ENCODE measurements around the gene CPT2. TPM values are rescaled to one million over a fixed set of nuclear protein-coding genes. Genes with fewer than 3 reads are reported as not detected.

Gene CPT2
- polyA plus RNA-seq, 2 donors, result 8.2 to 16.5 TPM

- peak overlapping the region in 1 of 2 donors; percentile 5 for H3K27ac ChIP-seq (ENCODE audit: low read depth in 2 of 2, low read length in 1 of 2)
- no peaks in the 10 kb centered on the region for H3K4me1 ChIP-seq (ENCODE audit: control insufficient read depth in 2 of 2, insufficient read depth in 2 of 2, low read length in 1 of 2)
- H3K9me3 ChIP-seq (ENCODE audit: control insufficient read depth in 2 of 2, insufficient read depth in 1 of 2, low read depth in 1 of 2, low read length in 1 of 2), result no peaks in the 10 kb centered on the region
- no peaks in the 10 kb centered on the region for H3K27me3 ChIP-seq (ENCODE audit: control insufficient read depth in 1 of 2, insufficient read depth in 2 of 2, low read length in 2 of 2)
- WGBS, 2 donors, result 84 to 89% methylated on average over 11 of the region's 11 CpGs
- H3K4me3 ChIP-seq (ENCODE audit: low read depth in 1 of 2, low read length in 2 of 2), result no peak overlapping the region
- peaks cover 2 to 10% of the 10 kb centered on the region in 2 donors for H3K36me3 ChIP-seq (ENCODE audit: control insufficient read depth in 2 of 2, insufficient read depth in 2 of 2, low read length in 1 of 2)
Observed at GRCh38 chr1:53256511-53257453, 60.2 kb downstream of the CPT2 start.

- H3K27ac ChIP-seq (ENCODE audit: low read depth in 2 of 2, low read length in 1 of 2), result no peak overlapping the region
- no peak overlapping the region for H3K4me3 ChIP-seq (ENCODE audit: low read depth in 1 of 2, low read length in 2 of 2)
- H3K9me3 ChIP-seq (ENCODE audit: control insufficient read depth in 2 of 2, insufficient read depth in 1 of 2, low read depth in 1 of 2, low read length in 1 of 2), result no peaks in the 10 kb centered on the region
- H3K4me1 ChIP-seq (ENCODE audit: control insufficient read depth in 2 of 2, insufficient read depth in 2 of 2, low read length in 1 of 2), result no peaks in the 10 kb centered on the region
- H3K27me3 ChIP-seq (ENCODE audit: control insufficient read depth in 1 of 2, insufficient read depth in 2 of 2, low read length in 2 of 2), result no peaks in the 10 kb centered on the region
- 71 to 91% methylated on average over 5 of the region's 5 CpGs for WGBS, 2 donors
- H3K36me3 ChIP-seq (ENCODE audit: control insufficient read depth in 2 of 2, insufficient read depth in 2 of 2, low read length in 1 of 2), result peaks cover 0 to 10% of the 10 kb centered on the region in 2 donors
Observed at GRCh38 chr1:53257454-53258081, 60.9 kb downstream of the CPT2 start.

GRCh38 chr1:53258216-53258615, 61.6 kb downstream of the CPT2 start:
- no peak overlapping the region for H3K27ac ChIP-seq (ENCODE audit: low read depth in 2 of 2, low read length in 1 of 2)
- no peak overlapping the region for H3K4me3 ChIP-seq (ENCODE audit: low read depth in 1 of 2, low read length in 2 of 2)
- H3K27me3 ChIP-seq (ENCODE audit: control insufficient read depth in 1 of 2, insufficient read depth in 2 of 2, low read length in 2 of 2), result no peaks in the 10 kb centered on the region
- H3K4me1 ChIP-seq (ENCODE audit: control insufficient read depth in 2 of 2, insufficient read depth in 2 of 2, low read length in 1 of 2), result no peaks in the 10 kb centered on the region
- no peaks in the 10 kb centered on the region for H3K9me3 ChIP-seq (ENCODE audit: control insufficient read depth in 2 of 2, insufficient read depth in 1 of 2, low read depth in 1 of 2, low read length in 1 of 2)
- peaks cover 0 to 10% of the 10 kb centered on the region in 2 donors for H3K36me3 ChIP-seq (ENCODE audit: control insufficient read depth in 2 of 2, insufficient read depth in 2 of 2, low read length in 1 of 2)
- WGBS, 2 donors, result 40 to 51% methylated on average over 1 of the region's 1 CpG

GRCh38 chr1:53259932-53260331, 63.3 kb downstream of the CPT2 start:
- 94% methylated on average over 2 of the region's 2 CpGs for WGBS, 2 donors

GRCh38 chr1:53260631-53261247, 64.1 kb downstream of the CPT2 start:
- Histone ChIP-seq H3K36me3 (ENCODE audit: control insufficient read depth in 2 of 2, insufficient read depth in 2 of 2, low read length in 1 of 2) (peaks cover 0 to 19% of the 10 kb centered on the region in 2 donors), H3K4me1 (ENCODE audit: control insufficient read depth in 2 of 2, insufficient read depth in 2 of 2, low read length in 1 of 2) (no peaks in the 10 kb centered on the region), H3K9me3 (ENCODE audit: control insufficient read depth in 2 of 2, insufficient read depth in 1 of 2, low read depth in 1 of 2, low read length in 1 of 2) (no peaks in the 10 kb centered on the region), H3K27ac (ENCODE audit: low read depth in 2 of 2, low read length in 1 of 2) (no peak overlapping the region), H3K27me3 (ENCODE audit: control insufficient read depth in 1 of 2, insufficient read depth in 2 of 2, low read length in 2 of 2) (no peaks in the 10 kb centered on the region), H3K4me3 (ENCODE audit: low read depth in 1 of 2, low read length in 2 of 2) (no peak overlapping the region)
- 89% methylated on average over 4 of the region's 4 CpGs for WGBS, 2 donors

More at GRCh38 chr1:53259932-53260331, 63.3 kb downstream of the CPT2 start:
- Histone ChIP-seq H3K9me3 (ENCODE audit: control insufficient read depth in 2 of 2, insufficient read depth in 1 of 2, low read depth in 1 of 2, low read length in 1 of 2) (no peaks in the 10 kb centered on the region), H3K4me3 (ENCODE audit: low read depth in 1 of 2, low read length in 2 of 2) (no peak overlapping the region), H3K36me3 (ENCODE audit: control insufficient read depth in 2 of 2, insufficient read depth in 2 of 2, low read length in 1 of 2) (peaks cover 0 to 19% of the 10 kb centered on the region in 2 donors), H3K4me1 (ENCODE audit: control insufficient read depth in 2 of 2, insufficient read depth in 2 of 2, low read length in 1 of 2) (no peaks in the 10 kb centered on the region), H3K27me3 (ENCODE audit: control insufficient read depth in 1 of 2, insufficient read depth in 2 of 2, low read length in 2 of 2) (no peaks in the 10 kb centered on the region), H3K27ac (ENCODE audit: low read depth in 2 of 2, low read length in 1 of 2) (no peak overlapping the region)

- Histone ChIP-seq H3K27me3 (ENCODE audit: control insufficient read depth in 1 of 2, insufficient read depth in 2 of 2, low read length in 2 of 2) (no peaks in the 10 kb centered on the region), H3K9me3 (ENCODE audit: control insufficient read depth in 2 of 2, insufficient read depth in 1 of 2, low read depth in 1 of 2, low read length in 1 of 2) (no peaks in the 10 kb centered on the region), H3K27ac (ENCODE audit: low read depth in 2 of 2, low read length in 1 of 2) (no peak overlapping the region), H3K36me3 (ENCODE audit: control insufficient read depth in 2 of 2, insufficient read depth in 2 of 2, low read length in 1 of 2) (peaks cover 0 to 22% of the 10 kb centered on the region in 2 donors), H3K4me1 (ENCODE audit: control insufficient read depth in 2 of 2, insufficient read depth in 2 of 2, low read length in 1 of 2) (no peaks in the 10 kb centered on the region), H3K4me3 (ENCODE audit: low read depth in 1 of 2, low read length in 2 of 2) (no peak overlapping the region)
- WGBS, 2 donors, result 90 to 97% methylated on average over 3 of the region's 3 CpGs
Observed at GRCh38 chr1:53262000-53262399, 65.4 kb downstream of the CPT2 start.

Other genes starting within 250 kb of the CPT2 start
- 1 to 10 TPM; 5.0 to 8.3 TPM for gene PODN, start 134.6 kb upstream of the CPT2 start, polyA plus RNA-seq
- gene SLC1A7, start 54.2 kb upstream of the CPT2 start, polyA plus RNA-seq, result under 1 TPM; 0.05 to 0.10 TPM
- 10 to 100 TPM; 42.7 to 44.0 TPM for gene CZIB, start 23.8 kb downstream of the CPT2 start, polyA plus RNA-seq
- gene MAGOH, start 41.7 kb downstream of the CPT2 start, polyA plus RNA-seq, result 100 to 1,000 TPM in 1 of 2 donors, 10 to 100 TPM in 1; 77.0 to 117 TPM
- 1 to 10 TPM; 2.7 to 6.9 TPM for gene LRP8, start 131.2 kb downstream of the CPT2 start, polyA plus RNA-seq